Measurements from ENCODE around the gene CPED1. TPM values are rescaled to one million over a fixed set of nuclear protein-coding genes. Genes with fewer than 3 reads are reported as not detected.

Gene CPED1
- total RNA-seq, 2 donors from 2014 or later, result not detected

DNA sequence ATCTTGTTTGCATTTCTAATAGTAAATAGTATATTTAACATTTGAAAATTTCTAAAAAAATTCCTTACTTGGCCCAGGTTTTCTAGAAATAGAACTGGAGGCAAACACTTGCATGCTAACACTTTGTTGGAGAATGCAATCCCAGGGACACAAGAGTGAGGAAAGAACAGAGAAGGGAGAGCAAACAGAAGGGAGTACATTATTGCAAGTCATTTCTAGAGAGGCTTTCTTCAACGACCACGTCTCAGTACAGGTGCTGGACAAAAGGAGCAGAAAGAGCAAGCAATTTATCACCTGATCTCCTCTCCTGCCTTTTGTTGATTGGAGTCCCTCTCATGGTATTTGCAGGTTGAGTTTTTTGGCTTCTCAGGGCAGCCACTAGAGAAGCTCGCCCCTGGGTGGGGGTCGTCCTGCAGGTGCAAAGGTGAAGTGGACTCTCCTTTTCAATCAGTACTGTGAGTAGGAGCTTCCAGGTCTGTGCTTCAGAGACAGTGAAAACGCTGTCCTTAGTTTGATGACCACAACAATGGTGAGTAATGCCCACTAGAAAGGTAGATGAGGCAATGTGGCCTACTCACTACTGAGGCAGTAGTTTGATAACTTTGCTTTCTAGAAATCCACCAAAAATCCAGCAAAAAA is 5.2 kb downstream of the CPED1 start:
- DNase-seq (no peak), ATAC-seq (replicated peaks in 1 of 2) (no peak)
- Mint-ChIP-seq H3K27ac (no peak overlapping the region), H3K27me3 (ENCODE audit: low read depth) (peaks cover 22% of the 10 kb centered on the region), H3K9me3 (no peaks in the 10 kb centered on the region), H3K4me1 (ENCODE audit: low read depth) (peaks cover 18% of the 10 kb centered on the region), H3K36me3 (ENCODE audit: insufficient read depth in 2 of 2) (no peaks in the 10 kb centered on the region), H3K4me3 (no peak overlapping the region)

- H3K27me3 Mint-ChIP-seq (ENCODE audit: low read depth), result peaks cover 11% of the 10 kb centered on the region
- no peak for DNase-seq
- H3K4me1 Mint-ChIP-seq (ENCODE audit: low read depth), result peaks cover 14% of the 10 kb centered on the region
- no peak overlapping the region for H3K27ac Mint-ChIP-seq
- H3K9me3 Mint-ChIP-seq, result no peaks in the 10 kb centered on the region
- ATAC-seq (replicated peaks in 1 of 2), result no peak
- no peak overlapping the region for H3K4me3 Mint-ChIP-seq
- H3K36me3 Mint-ChIP-seq (ENCODE audit: insufficient read depth in 2 of 2), result no peaks in the 10 kb centered on the region
Measured at GRCh38 chr7:120994512-120995410, 6.2 kb downstream of the CPED1 start.

DNA sequence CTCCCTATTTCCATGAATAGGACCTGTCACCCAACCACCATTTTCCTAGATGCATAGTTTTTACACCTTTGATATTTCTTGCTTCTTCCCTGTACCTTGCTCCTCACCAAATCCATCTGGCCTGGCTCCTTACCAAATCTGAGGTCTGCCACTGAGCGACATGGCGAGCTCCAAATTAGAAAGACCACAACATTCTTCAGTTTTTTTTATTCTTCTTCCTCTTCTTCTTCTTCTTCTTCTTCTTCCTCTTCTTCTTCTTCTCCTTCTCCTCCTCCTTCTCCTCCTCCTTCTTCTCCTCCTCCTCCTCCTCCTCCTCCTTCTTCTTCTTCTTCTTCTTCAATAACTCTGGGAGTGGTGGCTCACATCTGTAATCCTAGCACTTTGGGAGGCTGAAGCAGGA is 7.1 kb downstream of the CPED1 start:
- Mint-ChIP-seq H3K9me3 (no peaks in the 10 kb centered on the region), H3K27ac (no peak overlapping the region)
- ATAC-seq (replicated peaks in 1 of 2), result no peak

DNA sequence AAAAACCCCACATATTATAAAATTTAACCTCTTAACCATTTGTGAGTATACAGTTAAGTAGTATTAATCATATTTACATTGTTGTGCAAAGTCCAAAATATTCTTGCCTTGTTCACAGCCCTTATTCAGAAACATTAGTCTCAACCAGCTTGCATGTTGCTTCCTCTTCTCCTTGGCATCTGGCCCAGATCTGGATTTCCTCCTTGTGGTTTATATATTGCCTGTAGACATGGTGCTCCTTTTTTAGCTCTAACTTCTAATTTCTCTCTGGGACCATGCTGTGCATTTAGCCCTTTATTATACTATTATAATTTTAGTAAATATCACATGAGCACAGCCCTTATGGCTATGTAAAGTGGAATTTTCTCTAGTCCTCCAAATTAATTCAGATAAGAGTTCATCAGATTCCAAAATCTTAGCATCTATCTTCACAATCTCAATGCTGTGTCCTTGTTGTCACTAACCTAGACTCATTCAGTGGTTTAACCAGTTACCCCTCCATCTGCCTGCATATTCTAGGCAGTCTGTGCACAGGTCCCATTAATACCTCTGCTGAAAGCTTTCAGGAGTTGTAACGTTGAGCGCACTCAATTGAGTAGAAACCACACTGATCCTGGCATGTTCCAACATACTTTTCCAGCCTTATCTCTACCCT is 7.9 kb downstream of the CPED1 start:
- Mint-ChIP-seq H3K27me3 (ENCODE audit: low read depth) (peaks cover 7% of the 10 kb centered on the region), H3K4me3 (no peak overlapping the region), H3K36me3 (ENCODE audit: insufficient read depth in 2 of 2) (no peaks in the 10 kb centered on the region), H3K4me1 (ENCODE audit: low read depth) (peaks cover 19% of the 10 kb centered on the region), H3K9me3 (no peaks in the 10 kb centered on the region), H3K27ac (no peak overlapping the region)
- ATAC-seq (replicated peaks in 1 of 2) (no peak), DNase-seq (no peak)

More for the DNA sequence above, 7.1 kb downstream of the CPED1 start:
- peaks cover 7% of the 10 kb centered on the region for H3K27me3 Mint-ChIP-seq (ENCODE audit: low read depth)
- H3K4me1 Mint-ChIP-seq (ENCODE audit: low read depth), result peaks cover 19% of the 10 kb centered on the region
- no peak for DNase-seq
- no peaks in the 10 kb centered on the region for H3K36me3 Mint-ChIP-seq (ENCODE audit: insufficient read depth in 2 of 2)
- H3K4me3 Mint-ChIP-seq, result no peak overlapping the region

- peaks cover 7% of the 10 kb centered on the region for H3K27me3 Mint-ChIP-seq (ENCODE audit: low read depth)
- ATAC-seq (replicated peaks in 1 of 2), result no peak
- H3K9me3 Mint-ChIP-seq, result no peaks in the 10 kb centered on the region
- H3K27ac Mint-ChIP-seq, result no peak overlapping the region
- DNase-seq, result no peak
- H3K4me1 Mint-ChIP-seq (ENCODE audit: low read depth), result peaks cover 19% of the 10 kb centered on the region
- H3K4me3 Mint-ChIP-seq, result no peak overlapping the region
- H3K36me3 Mint-ChIP-seq (ENCODE audit: insufficient read depth in 2 of 2), result no peaks in the 10 kb centered on the region
Measured at GRCh38 chr7:120996988-120997345, 8.5 kb downstream of the CPED1 start.

- Mint-ChIP-seq H3K27ac (no peak overlapping the region), H3K36me3 (ENCODE audit: insufficient read depth in 2 of 2) (no peaks in the 10 kb centered on the region), H3K27me3 (ENCODE audit: low read depth) (peaks cover 7% of the 10 kb centered on the region), H3K9me3 (no peaks in the 10 kb centered on the region), H3K4me1 (ENCODE audit: low read depth) (peaks cover 19% of the 10 kb centered on the region), H3K4me3 (no peak overlapping the region)
- DNase-seq, result no peak
- no peak for ATAC-seq (replicated peaks in 1 of 2)
Measured at GRCh38 chr7:120997882-120998474, 9.5 kb downstream of the CPED1 start.

- DNase-seq (no peak), ATAC-seq (replicated peaks in 1 of 2) (no peak)
- Mint-ChIP-seq H3K36me3 (ENCODE audit: insufficient read depth in 2 of 2) (no peaks in the 10 kb centered on the region), H3K27ac (no peak overlapping the region), H3K9me3 (no peaks in the 10 kb centered on the region), H3K4me1 (ENCODE audit: low read depth) (peaks cover 19% of the 10 kb centered on the region), H3K27me3 (ENCODE audit: low read depth) (peaks cover 7% of the 10 kb centered on the region), H3K4me3 (no peak overlapping the region)
Measured at GRCh38 chr7:120998520-120998919, 10.0 kb downstream of the CPED1 start.

- Mint-ChIP-seq H3K4me3 (no peak overlapping the region), H3K9me3 (no peaks in the 10 kb centered on the region), H3K27me3 (ENCODE audit: low read depth) (peaks cover 8% of the 10 kb centered on the region), H3K4me1 (ENCODE audit: low read depth) (peaks cover 19% of the 10 kb centered on the region), H3K36me3 (ENCODE audit: insufficient read depth in 2 of 2) (no peaks in the 10 kb centered on the region), H3K27ac (no peak overlapping the region)
- DNase-seq, result no peak
- no peak for ATAC-seq (replicated peaks in 1 of 2)
Measured at GRCh38 chr7:120998996-120999565, 10.6 kb downstream of the CPED1 start.

- H3K36me3 Mint-ChIP-seq (ENCODE audit: insufficient read depth in 2 of 2), result no peaks in the 10 kb centered on the region
- peaks cover 0 to 3% of the 10 kb centered on the region in 2 donors for H3K9me3 Mint-ChIP-seq
- DNase-seq, result no peak
- H3K4me3 Mint-ChIP-seq, result no peak overlapping the region
- no peak overlapping the region for H3K27ac Mint-ChIP-seq
- H3K27me3 Mint-ChIP-seq (ENCODE audit: low read depth), result peaks cover 14% of the 10 kb centered on the region
- peaks cover 19% of the 10 kb centered on the region for H3K4me1 Mint-ChIP-seq (ENCODE audit: low read depth)
- ATAC-seq (replicated peaks in 1 of 2), result no peak
Measured at GRCh38 chr7:121000081-121000983, 11.8 kb downstream of the CPED1 start.

DNA sequence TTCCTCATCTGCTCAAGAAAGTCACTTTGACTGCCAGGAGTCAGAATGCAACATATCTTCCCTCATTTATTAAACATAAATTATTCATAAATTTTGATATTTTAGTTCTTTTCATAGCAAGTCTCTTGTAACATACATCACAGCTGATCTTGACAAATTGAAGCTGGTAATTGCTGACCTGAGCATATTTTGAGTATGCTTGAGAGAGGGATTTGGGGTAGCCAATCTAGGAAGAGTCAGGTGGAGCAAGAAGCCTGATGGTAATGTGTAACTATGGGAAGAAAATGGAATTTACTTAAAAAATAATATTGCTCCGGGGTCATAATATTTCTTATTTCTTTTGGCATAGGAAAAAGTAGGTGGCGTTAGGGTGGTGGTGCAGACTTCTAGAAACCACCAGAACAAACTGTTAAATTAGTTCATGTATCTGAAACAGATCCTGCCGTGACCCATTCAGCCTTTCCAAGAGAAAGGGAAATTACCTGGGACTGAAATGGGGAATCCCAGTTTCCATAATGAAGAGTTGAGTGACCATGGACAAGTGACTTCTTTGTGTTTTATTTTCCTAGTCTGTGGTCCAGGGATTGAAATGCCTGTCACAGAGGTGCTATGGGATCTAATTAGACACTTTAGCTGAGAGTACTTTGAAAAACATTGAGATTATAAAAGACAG is 12.9 kb downstream of the CPED1 start:
- DNase-seq (no peak), ATAC-seq (replicated peaks in 1 of 2) (no peak)
- H3K27me3 Mint-ChIP-seq (ENCODE audit: low read depth), result peaks cover 24% of the 10 kb centered on the region
- H3K4me3 Mint-ChIP-seq, result no peak overlapping the region
- peaks cover 12% of the 10 kb centered on the region for H3K4me1 Mint-ChIP-seq (ENCODE audit: low read depth)
- peaks cover 0 to 3% of the 10 kb centered on the region in 2 donors for H3K9me3 Mint-ChIP-seq
- H3K27ac Mint-ChIP-seq, result no peak overlapping the region
- H3K36me3 Mint-ChIP-seq (ENCODE audit: insufficient read depth in 2 of 2), result no peaks in the 10 kb centered on the region

GRCh38 chr7:121002048-121002756 is 13.7 kb downstream of the CPED1 start:
- no peak for ATAC-seq (replicated peaks in 1 of 2)
- no peaks in the 10 kb centered on the region for H3K36me3 Mint-ChIP-seq (ENCODE audit: insufficient read depth in 2 of 2)
- H3K27ac Mint-ChIP-seq, result no peak overlapping the region
- H3K27me3 Mint-ChIP-seq (ENCODE audit: low read depth), result peaks cover 26% of the 10 kb centered on the region
- H3K9me3 Mint-ChIP-seq, result peaks cover 0 to 3% of the 10 kb centered on the region in 2 donors
- peaks cover 4% of the 10 kb centered on the region for H3K4me1 Mint-ChIP-seq (ENCODE audit: low read depth)
- DNase-seq, result no peak
- H3K4me3 Mint-ChIP-seq, result no peak overlapping the region
